ENCODE data around the gene XPC.
"Not testable (repeated sequence)": the region's sequence is repeated elsewhere in the genome, so short reads cannot be mapped to it uniquely, and the experiment has no call there.

The XPC gene

DNA sequence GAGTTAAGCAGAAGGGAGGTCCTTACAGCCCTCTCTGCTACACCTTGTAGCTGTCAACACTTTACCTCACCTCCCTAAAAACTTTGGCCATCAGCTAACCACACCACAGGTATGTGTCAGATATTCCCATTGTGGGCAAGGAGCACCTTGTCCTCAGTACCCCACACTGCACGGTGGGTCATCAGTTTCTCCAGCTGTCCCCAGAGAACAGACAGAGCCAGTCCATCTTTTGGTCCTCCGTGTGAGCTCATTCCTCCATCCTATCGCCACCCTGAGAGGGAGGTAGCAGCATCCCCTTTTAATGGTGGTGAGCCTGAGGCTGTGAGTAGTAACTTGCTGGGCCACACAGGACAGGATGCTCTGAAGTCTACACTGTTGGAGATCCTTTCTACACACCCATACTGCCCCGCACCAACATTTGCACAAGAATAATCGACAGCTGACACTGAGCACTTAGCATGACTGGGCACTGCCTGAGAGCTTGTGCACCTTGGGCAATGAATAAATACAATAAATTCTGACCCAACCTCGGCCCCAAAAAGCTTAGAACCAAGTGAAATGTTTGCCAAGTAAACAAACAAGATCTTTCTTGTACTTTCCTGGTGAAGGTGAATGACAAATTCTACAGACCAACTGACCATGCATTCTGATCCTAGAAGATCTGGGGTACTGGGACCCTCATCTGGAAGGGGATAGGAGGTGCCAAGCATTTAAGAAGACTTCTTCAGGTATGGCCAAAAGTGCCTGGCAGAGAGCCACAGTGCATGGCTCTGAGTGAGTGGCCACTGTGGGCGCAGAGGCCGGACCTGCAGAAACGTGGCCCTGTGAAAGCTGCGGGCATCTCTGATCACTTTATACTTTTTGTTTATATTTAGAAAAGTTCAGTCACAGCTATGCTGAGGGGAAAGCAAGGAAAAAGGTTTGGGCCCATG lies 60.7 kb downstream of the XPC start:
- DNase-seq = no peak

DNA sequence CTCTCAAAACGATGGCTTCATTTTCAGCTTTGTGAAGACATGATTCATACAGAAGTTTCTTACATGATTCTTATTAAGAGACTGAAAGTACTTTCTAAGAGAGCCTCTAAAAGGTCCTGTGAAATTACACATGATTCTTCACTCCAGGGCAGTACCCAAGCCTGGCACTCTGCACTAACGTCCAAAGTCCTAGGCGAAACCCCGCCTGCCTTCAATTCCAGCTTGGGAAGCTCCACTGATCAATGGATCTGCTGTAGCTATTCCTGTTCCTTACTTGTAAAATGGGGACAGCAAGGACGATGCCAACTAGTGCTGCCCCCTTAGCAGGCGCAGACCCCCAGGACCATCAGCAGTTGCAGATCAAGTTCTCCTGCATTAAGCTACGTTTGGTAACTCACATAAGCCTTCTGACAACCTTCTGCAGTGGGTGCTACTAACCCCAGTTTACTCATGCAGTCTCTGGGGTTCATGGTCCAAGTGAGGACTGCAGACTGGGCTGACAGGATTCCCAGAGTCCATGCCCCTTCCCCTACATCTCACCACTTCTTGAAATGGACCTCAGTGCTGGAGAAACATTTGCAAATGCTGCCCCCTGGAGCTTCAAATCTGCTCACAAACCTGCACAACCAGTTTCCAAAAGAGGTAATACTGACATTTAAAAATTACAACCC lies 64.3 kb downstream of the XPC start:
- DNase-seq = no peak

DNA sequence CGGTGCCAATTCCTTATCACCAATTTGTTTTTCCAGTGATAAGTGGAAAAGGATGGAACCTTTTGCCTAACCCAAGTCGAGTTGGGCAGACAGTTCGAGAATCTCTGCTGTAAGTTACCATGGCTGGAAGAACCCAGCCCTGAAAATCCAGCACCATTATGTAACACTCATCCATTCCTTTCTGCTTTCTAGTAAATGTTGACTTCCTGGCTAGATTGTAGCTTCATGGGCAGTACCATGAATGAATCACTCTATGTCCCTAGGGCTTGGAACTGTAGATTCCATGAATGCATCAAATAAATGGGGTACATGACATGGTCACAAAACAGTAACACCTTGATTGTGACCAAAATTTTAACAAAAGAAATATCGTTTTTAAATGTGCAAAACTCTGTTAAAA lies 67.7 kb downstream of the XPC start:
- DNase-seq = no peak

DNA sequence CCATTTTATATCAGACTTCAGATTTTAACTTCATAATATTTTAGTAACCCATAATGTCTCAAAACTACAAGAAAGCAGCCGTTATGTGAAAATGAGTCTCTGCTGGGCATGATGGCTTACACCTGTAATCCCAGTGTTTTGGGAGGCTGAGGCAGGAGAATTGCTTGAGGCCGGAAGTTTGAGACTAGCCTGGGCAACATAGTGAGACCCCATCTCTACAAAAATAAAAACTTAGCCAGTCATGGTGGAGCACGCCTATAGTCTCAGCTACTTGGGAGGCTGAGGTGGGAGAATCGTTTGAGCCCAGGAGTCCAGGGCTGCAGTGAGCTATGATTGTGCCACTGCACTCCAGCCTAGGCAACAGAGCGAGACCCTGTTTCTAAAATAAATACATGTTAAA lies 68.6 kb downstream of the XPC start:
- DNase-seq = not testable (repeated sequence)

DNA sequence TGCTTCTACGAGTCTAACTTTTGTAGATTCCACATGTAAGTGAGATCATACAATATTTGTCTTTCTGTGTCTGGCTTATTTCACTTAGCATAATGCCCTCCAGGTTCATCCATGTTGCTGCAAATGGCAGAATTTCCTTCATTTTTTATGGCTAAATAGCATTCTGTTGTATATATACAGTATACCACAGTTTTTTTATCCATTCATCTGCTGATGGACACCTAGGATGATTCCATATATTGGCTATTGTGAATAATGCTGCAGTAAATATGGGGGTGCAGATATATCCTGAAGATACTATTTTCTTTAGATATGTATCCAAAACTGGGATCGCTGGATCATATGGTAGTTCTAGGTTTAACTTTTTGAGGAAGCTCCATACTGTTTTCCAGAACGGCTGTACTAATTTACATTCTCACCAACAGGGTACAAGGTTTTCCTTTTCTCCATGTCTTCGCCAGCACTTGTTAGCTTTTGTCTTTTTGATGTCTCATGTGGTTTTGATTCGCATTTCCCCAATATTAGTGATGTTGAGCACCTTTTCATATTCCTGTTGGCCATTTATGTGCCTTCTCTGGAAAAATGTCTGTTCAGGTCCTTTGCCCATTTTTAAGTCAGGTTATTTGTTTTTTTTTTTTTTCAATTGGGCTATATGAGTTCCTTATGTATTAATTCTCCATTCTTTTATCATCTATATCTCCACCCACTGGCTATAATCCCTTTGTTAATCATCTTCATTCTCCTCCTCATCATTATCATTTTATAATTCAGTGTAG lies 80.6 kb downstream of the XPC start:
- DNase-seq = no peak

DNA sequence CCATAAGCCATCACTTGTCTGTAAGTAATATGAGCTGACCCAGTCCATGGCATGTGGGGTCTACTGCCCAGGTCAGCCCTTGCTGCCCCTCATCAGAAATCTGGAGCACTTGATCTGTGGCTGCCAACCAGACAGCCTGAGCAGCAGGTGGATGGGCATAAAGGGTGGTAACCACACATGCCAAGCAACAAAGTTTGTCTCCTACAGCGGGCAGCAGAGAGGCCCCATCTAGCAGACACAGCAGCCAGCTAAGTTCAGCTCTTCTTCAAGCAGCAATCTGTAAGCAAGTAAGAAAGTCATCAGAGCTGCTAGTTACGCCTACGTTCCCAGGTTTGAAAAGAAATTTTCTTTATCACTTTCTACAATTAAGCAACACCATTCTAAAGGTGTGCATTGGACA lies 81.7 kb downstream of the XPC start:
- no peak for DNase-seq

Data from amniotic stem cell (primary cell).